Measurements from ENCODE around the gene IGFLR1.

DNA sequence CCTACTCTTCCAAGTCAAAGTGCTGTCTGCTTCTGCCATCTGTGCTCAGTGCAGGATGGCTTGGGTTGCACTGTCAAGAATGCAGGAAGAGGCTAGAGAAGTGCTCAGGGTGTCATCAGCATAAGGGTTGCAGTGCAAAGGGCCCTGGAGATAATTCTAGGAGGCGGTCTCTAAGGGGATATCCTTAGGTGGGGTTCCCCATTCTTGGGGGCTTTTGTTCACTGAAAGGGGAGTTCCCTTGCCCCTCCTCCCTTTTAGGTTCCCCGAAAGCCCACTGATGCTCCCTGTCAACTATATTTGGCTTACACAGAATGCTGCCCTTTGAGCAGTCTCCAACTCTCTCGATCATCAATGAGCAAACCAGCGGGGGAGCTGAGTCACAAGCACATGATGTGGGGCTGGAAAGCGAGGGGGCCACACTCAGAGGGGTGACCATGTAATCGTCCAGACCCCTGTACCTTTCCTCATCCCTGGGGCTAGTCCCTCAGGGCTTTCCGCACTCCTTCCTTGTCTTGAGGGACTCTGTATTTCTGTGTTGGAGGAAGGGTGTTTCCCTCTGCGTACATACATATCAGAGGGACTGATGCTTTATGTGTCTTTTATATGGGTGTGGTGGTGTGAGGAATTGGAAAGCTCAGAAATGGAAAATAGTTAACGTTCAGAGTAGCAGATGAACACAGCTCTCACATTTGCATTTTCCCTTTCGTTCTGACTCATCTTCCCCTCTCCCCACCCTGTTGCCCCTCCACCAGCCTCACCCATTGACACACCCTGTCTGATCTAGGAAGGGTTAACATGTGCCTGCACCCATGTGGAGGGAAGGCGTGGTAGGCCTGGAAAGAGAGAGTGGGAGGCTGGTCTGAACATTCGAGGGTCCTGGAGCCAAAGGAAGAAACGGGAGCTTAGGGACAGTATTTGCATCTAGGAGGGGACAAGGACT is 31.2 kb downstream of the IGFLR1 start:
- TF ChIP-seq, protein P1, sequence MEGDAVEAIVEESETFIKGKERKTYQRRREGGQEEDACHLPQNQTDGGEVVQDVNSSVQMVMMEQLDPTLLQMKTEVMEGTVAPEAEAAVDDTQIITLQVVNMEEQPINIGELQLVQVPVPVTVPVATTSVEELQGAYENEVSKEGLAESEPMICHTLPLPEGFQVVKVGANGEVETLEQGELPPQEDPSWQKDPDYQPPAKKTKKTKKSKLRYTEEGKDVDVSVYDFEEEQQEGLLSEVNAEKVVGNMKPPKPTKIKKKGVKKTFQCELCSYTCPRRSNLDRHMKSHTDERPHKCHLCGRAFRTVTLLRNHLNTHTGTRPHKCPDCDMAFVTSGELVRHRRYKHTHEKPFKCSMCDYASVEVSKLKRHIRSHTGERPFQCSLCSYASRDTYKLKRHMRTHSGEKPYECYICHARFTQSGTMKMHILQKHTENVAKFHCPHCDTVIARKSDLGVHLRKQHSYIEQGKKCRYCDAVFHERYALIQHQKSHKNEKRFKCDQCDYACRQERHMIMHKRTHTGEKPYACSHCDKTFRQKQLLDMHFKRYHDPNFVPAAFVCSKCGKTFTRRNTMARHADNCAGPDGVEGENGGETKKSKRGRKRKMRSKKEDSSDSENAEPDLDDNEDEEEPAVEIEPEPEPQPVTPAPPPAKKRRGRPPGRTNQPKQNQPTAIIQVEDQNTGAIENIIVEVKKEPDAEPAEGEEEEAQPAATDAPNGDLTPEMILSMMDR (IDR thresholded peaks at IDR 0.05; ENCODE audit: extremely low read depth in 1 of 2, insufficient read depth in 1 of 2, low read depth in 1 of 2, low read length in 2 of 2): no peak
- TF ChIP-seq POLR2AphosphoS5 (IDR thresholded peaks at IDR 0.05; ENCODE audit: insufficient read depth, low read depth, low read length) (no peak), POLR2A (IDR thresholded peaks at IDR 0.05; ENCODE audit: low read depth, low read length) (no peak), EZH2 (IDR thresholded peaks at IDR 0.05; ENCODE audit: borderline replicate concordance, low read depth, low read length, severe bottlenecking) (no peak), MYC (IDR thresholded peaks at IDR 0.05; ENCODE audit: low read depth, low read length) (no peak), GATA2 (IDR thresholded peaks at IDR 0.05; ENCODE audit: insufficient read depth, insufficient read length, low read depth, low read length) (no peak), FOS (IDR thresholded peaks at IDR 0.05; ENCODE audit: borderline replicate concordance, insufficient read depth, low read length) (no peak), JUN (IDR thresholded peaks at IDR 0.05; ENCODE audit: borderline replicate concordance, insufficient read depth, insufficient read length, low read depth) (no peak)
- TF ChIP-seq, protein P2, sequence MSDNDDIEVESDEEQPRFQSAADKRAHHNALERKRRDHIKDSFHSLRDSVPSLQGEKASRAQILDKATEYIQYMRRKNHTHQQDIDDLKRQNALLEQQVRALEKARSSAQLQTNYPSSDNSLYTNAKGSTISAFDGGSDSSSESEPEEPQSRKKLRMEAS (IDR thresholded peaks at IDR 0.05; ENCODE audit: insufficient read depth, insufficient read length): no peak
